GM12892 (cell line): ENCODE measurements around the gene LRRIQ3.
"Not testable (repeated sequence)": the region's sequence is repeated elsewhere in the genome, so short reads cannot be mapped to it uniquely, and the experiment has no call there.

Source experiments
- DNase-seq: peaks from one replicate; pipeline ENCODE4 v3.0.0; 2011; ENCODE audit not compliant: insufficient read length
- FAIRE-seq: peaks from 2 replicates; lab custom pipeline; 2011; peaks lifted over from hg19 to GRCh38; lab: Jason Lieb, UNC
- POLR2A ChIP-seq: IDR thresholded peaks from 2 replicates; pipeline ENCODE4 v1.6.1; 2011; ENCODE audit warnings: low read depth, low read length, control low read depth
- POLR2AphosphoS5 ChIP-seq: IDR thresholded peaks from 2 replicates; pipeline ENCODE4 v1.6.1; 2011; ENCODE audit warnings: low read depth, low read length, control low read depth
- TAF1 ChIP-seq: IDR thresholded peaks from 2 replicates; pipeline ENCODE4 v1.6.1; 2011; ENCODE audit warnings: low read depth, mild to moderate bottlenecking, control low read depth, low read length, borderline replicate concordance

LRRIQ3 gene

DNA sequence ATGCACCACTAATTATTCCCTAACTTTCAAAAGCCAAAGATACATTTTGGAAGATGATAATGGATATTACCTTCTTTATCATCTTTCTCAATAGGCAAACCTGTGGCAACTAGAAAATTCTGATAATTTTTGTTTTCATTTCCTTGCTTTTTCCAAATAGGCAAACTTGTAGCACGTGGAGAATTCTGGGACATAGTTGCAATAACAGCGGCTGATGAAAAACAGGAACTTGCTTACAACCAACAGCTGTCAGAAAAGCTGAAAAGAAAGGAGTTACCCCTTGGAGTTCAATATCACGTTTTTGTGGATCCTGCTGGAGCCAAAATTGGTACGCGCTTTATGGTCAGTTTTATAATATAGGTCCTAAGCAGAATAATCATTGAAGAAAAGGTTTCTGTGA lies 1.5 kb upstream of the LRRIQ3 start:
- FAIRE-seq (no peak), DNase-seq (no peak)

DNA sequence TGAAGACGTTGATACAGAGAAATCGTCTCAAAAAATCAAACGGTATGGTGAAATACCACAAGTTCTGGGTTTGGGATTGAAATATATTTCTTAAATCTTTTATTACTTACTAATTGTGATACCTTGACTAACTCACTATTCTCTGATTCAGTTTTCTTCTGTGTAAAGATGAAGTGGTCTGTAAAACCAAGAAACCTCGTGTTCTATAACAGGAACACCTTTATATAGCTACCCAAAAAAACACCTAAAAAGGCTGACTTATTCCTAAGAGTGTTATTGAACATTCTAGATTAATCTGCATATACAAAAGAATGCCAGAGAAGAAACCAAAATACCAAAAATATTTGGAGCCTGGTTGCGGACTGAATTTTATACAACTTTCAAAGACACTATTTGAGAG lies 721 bp downstream of the LRRIQ3 start:
- no peak for FAIRE-seq
- TF ChIP-seq POLR2AphosphoS5 (no peak), POLR2A (no peak), TAF1 (no peak)
- no peak for DNase-seq

More for the DNA sequence above, 1.5 kb upstream of the LRRIQ3 start:
- TF ChIP-seq POLR2A (no peak), TAF1 (no peak), POLR2AphosphoS5 (no peak)

DNA sequence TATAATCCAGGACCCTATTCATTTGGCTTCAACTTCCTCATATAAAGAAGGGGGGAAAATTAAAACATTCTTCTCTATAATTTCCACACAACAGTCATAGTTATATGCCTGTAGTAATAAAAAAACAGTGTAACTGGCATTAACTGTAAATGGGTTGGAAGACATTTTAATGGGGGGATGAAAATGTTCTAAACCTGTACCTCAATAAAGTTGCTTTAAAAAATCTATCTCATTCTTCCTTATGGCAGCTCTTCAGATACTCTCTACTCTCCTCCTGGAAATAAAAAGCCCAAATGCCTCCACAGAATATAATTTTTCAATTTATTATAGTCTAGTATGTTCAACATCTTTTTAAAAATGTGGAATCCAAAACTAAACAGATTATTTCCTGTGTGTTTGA lies 2.6 kb downstream of the LRRIQ3 start:
- no peak for DNase-seq

DNA sequence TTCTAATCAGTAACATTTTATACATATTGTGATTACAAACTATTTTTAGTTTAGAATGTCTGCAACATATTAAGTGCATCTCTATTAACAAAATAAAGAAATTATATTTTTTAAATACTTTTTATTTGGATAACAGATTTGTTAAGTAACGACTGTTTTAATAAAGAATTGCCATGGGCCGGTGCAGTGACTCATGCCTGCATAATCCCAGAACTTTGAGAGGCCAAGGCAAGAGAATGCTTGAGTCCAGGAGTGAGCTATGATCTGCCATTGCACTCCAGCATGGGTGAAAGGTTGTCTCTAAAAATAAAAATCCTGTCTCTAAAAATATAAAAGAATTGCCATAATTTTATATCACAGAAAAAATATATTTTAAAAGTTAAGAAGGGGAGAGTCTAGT lies 4.1 kb downstream of the LRRIQ3 start:
- TF ChIP-seq POLR2AphosphoS5 (no peak), TAF1 (no peak), POLR2A (no peak)
- FAIRE-seq (no peak), DNase-seq (no peak)

More for the DNA sequence above, 2.6 kb downstream of the LRRIQ3 start:
- FAIRE-seq, result no peak
- TF ChIP-seq POLR2AphosphoS5 (no peak), TAF1 (no peak), POLR2A (no peak)

DNA sequence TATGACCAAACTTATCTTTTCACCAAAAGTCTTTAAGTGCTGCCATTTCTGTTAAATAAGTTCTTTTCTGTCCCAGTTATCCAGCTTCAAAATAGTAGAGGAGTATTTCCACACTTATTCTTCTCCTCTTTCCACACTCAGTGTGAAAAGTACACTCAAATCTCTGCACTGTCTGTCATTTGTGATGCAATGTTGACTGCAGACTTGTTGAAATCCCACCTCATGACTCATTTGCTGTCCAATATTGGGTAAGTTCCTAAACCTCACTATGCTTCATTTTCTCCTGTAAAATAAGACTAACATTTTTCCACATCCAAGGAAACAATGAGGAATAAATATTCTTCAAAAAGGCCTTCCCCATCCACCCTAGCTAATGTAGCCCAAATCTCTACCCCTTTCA lies 17.5 kb downstream of the LRRIQ3 start:
- FAIRE-seq (no peak), DNase-seq (no peak)
- TF ChIP-seq POLR2AphosphoS5 (no peak), TAF1 (no peak), POLR2A (no peak)

DNA sequence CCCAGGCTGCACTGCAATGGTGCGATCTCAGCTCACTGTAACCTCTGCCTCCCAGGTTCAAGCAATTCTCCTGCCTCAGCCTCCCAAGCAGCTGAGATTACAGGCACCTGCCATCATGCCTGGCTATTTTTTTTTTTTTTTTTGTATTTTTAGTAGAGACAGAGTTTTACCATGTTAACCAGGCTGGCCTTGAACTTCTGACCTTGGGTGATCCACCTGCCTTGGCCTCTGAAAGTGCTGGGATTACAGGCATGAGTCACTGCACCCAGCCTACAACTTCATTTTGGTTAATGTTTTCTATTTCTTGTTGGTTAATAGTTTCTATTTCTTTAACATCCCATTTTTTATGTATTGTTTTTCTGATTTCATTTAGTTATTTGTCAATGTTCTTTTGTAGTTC lies 23.6 kb downstream of the LRRIQ3 start:
- not testable (repeated sequence) for FAIRE-seq

DNA sequence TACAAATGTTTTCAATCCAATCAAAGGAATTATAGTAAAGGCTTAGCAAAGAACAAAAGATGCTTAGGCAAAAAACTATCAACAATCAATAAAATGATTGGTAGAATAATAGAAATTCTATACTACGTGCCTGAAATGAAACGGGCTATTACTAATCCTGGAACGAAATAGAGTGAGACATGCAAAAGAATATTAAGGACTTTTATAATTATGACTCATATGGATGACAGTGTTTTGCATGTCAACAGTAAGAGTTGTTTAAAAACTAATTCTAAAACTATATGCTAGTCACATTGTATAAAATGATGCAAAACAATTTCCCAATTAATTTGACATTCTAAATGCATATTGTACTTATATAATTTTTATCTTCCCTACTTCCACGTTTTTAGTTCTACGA lies 35.6 kb downstream of the LRRIQ3 start:
- DNase-seq (no peak), FAIRE-seq (no peak)
- no peak for TF ChIP-seq POLR2A
- no peak for TF ChIP-seq POLR2AphosphoS5
- TF ChIP-seq TAF1, result no peak

More for the DNA sequence above, 23.6 kb downstream of the LRRIQ3 start:
- DNase-seq, result not testable (repeated sequence)

DNA sequence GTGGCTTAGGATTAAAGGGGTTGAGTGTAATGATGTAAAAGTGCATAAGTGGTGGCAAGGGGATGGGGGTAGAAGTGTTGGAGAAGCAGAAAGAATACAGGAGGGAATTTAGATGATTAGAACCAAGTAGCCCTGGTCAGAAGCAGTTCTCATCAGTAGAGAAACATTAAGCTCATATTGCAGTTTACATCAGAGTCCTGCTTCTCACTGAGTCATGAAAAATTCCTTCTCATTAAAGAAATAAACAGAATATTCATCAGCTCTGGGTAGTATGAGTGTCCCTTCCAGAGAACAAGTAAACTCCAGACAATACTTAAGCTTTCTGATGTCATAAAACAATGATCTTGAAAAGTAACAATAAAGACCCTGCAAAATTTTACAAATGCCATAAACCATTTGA lies 36.5 kb downstream of the LRRIQ3 start:
- TF ChIP-seq POLR2AphosphoS5, result no peak
- TF ChIP-seq TAF1, result no peak
- TF ChIP-seq POLR2A, result no peak
- FAIRE-seq, result no peak
- DNase-seq, result no peak

DNA sequence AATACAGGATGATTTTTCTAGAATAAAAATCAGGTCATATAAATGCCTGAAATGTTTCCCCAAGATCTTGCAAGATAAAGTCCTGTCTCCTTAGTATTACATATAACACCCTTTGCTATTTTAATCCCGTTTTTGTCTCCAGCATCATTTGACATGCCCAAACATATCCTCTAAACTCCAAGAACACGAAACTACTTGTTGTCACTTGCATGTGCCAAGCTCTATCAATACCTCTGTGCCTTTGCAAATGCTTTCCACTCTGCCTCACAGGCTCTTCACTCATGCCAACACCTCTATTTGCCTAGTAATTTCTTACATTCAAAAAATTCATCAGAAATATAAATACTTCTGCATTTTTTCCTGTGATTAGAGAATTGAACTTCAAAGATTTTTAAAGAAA lies 37.9 kb downstream of the LRRIQ3 start:
- no peak for TF ChIP-seq TAF1
- TF ChIP-seq POLR2AphosphoS5, result no peak
- no peak for TF ChIP-seq POLR2A
- FAIRE-seq, result no peak
- no peak for DNase-seq

DNA sequence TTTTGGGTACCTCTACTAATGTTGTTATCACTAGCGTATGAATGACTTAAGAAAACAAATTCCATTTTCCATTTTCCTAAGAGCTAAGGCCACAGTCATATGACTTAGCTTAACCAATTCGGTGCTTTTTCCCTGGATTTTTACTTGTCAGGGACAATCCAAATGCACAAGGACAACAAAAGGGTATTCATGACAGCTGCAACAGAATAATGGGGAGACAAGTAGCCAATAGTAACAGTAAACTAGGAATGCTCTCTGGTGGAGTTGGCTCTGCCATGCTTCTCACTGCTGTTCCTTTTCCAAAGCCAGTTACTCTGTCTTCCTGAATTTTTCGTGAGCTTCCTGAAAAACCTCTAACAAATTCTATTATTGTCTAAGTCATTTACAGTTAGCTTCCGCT lies 52.9 kb downstream of the LRRIQ3 start:
- FAIRE-seq, result no peak
- TF ChIP-seq POLR2AphosphoS5, result no peak
- no peak for TF ChIP-seq POLR2A
- no peak for TF ChIP-seq TAF1
- DNase-seq, result no peak

DNA sequence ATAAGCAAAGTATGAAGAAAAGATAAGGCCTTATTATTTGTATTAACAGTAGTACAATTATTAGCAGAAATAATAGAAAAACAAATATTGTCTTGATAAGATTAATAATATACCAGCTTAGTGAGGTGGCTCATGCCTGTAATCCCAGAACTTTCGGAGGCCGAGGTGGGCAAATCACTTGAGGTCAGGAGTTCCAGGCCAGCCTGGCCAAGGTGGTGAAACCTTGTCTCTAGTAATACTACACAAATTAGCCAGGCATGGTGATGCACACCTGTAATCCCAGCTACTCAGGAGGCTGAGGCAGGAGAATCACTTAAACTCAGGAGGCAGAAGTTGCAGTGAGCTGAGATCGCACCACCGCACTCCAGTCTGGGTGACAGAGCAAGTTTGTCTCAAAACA lies 80.6 kb downstream of the LRRIQ3 start:
- not testable (repeated sequence) for FAIRE-seq

DNA sequence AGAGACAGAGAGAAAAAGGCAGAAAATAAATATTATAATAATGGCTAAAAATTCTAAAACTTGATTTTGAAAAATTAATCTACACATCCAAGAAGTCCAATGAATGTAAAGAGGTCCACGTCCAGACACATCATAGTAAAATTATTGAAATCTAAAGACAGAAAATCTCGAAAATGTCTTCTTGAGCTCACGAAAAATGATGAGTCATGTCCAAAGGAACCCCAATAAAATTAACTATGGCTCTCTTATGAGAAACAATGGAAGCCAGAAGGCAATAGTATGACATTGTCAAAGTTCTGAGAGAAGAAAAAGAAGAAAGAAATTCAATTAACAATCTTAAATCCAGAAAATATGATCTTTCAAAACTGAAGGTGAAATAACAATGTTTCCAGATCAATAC lies 84.6 kb downstream of the LRRIQ3 start:
- DNase-seq, result no peak
- FAIRE-seq, result no peak
- TF ChIP-seq POLR2A (no peak), POLR2AphosphoS5 (no peak), TAF1 (no peak)

More for the DNA sequence above, 80.6 kb downstream of the LRRIQ3 start:
- not testable (repeated sequence) for DNase-seq

DNA sequence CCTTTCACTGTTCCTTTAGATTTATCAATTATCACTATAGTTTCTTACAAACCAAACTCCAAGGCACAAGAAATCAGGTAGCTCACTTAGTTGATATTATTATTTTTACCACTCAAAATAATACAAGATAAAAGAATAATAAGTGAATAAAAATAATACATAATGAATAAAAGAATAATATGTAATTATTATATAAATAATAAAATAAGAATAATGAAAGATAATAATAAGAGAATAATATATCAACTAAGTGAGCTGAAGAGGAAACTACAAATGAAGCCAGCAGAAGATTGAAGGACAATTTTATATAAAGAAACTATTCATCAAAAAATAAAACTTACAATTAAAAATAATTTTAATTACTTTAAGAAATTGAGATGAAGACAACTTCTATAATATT lies 90.6 kb downstream of the LRRIQ3 start:
- no peak for DNase-seq
- FAIRE-seq, result no peak
- no peak for TF ChIP-seq TAF1
- TF ChIP-seq POLR2AphosphoS5, result no peak
- TF ChIP-seq POLR2A, result no peak
